Activated naive CD8-positive, alpha-beta T cell (primary cell): ENCODE results near the gene KRTAP2-3.
"Not testable (repeated sequence)": the region's sequence is repeated elsewhere in the genome, so short reads cannot be mapped to it uniquely, and the experiment has no call there.

Experiments used
- H3K27ac Mint-ChIP-seq: one replicate; pipeline ENCODE4 v1.8.0; 2021; ENCODE audit warnings: mixed read lengths
- H3K27me3 Mint-ChIP-seq: one replicate; pipeline ENCODE4 v1.8.0; 2021; ENCODE audit warnings: mixed read lengths
- H3K36me3 Mint-ChIP-seq: one replicate; pipeline ENCODE4 v1.8.0; 2021; ENCODE audit warnings: mixed read lengths
- H3K4me1 Mint-ChIP-seq: one replicate; pipeline ENCODE4 v1.8.0; 2021; ENCODE audit warnings: low read depth, mixed read lengths
- H3K4me3 Mint-ChIP-seq: one replicate; pipeline ENCODE4 v1.8.0; 2021; ENCODE audit warnings: mild to moderate bottlenecking, mixed read lengths
- H3K9me3 Mint-ChIP-seq: one replicate; pipeline ENCODE4 v1.8.0; 2021; ENCODE audit warnings: low read depth, mixed read lengths

The KRTAP2-3 gene

DNA sequence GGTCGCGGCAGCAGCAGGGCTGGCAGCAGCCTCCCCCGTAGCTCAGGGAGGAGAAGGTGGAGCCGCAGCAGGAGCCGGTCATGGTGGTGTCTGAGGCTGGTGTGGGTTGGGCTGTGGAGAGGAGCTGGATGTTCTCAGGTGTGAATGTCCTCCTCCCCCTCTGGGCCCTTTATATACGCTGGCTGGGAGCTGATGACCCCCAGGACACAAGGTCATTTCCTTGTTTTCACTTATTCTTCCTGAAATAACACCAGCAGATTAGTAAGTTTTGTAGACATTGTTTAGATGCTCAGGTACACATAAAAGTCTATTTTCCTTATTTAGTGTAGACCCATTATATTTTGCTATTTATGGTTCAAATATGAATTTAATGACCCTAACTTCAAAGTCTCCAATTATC lies 4.8 kb downstream of the KRTAP2-3 start, which contains the start of gene KRTAP2-2:
TSS of gene KRTAP2-2 (minus strand) at position 101 of the 400 bp plus-strand sequence. CDS start at position 82, 19 bp downstream.
- H3K27ac Mint-ChIP-seq, H3K4me3 Mint-ChIP-seq, H3K9me3 Mint-ChIP-seq, H3K4me1 Mint-ChIP-seq, H3K36me3 Mint-ChIP-seq: not testable (repeated sequence)
- peaks cover 16% of the 10 kb centered on the region for H3K27me3 Mint-ChIP-seq

- peaks cover 14% of the 10 kb centered on the region for H3K27me3 Mint-ChIP-seq
- H3K27ac Mint-ChIP-seq, H3K4me3 Mint-ChIP-seq, H3K9me3 Mint-ChIP-seq, H3K4me1 Mint-ChIP-seq, H3K36me3 Mint-ChIP-seq: not testable (repeated sequence)
Observed at GRCh38 chr17:41054556-41054955, 5.4 kb downstream of the KRTAP2-3 start.

DNA sequence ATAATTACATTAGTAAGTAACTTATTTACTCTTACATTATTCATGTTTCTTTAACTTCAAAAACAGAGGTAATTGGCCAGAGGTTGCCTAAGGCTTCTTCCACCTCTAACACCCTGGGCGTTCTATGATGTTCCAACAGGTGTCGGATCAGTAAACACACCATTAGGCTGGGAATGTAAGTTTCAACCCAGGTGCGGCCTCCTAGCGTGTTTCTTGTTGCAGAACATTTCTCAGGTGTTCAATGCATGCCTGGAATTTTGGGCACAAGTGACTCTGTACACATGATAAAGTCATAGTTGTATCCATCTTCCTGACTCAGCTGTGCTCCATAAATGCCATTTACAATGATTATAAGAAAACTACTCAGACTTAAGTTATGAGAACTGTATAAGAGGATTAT lies 5.9 kb downstream of the KRTAP2-3 start:
- no peak overlapping the region for H3K27ac Mint-ChIP-seq
- H3K36me3 Mint-ChIP-seq: no peaks in the 10 kb centered on the region
- no peaks in the 10 kb centered on the region for H3K9me3 Mint-ChIP-seq

GRCh38 chr17:41052566-41052965 lies 7.3 kb downstream of the KRTAP2-3 start:
- no peaks in the 10 kb centered on the region for H3K9me3 Mint-ChIP-seq
- H3K36me3 Mint-ChIP-seq: no peaks in the 10 kb centered on the region
- H3K4me3 Mint-ChIP-seq: no peak overlapping the region
- H3K27me3 Mint-ChIP-seq: peaks cover 10% of the 10 kb centered on the region
- no peaks in the 10 kb centered on the region for H3K4me1 Mint-ChIP-seq
- no peak overlapping the region for H3K27ac Mint-ChIP-seq

More for the DNA sequence above, 5.9 kb downstream of the KRTAP2-3 start:
- Mint-ChIP-seq H3K4me3 (no peak overlapping the region), H3K4me1 (no peaks in the 10 kb centered on the region), H3K27me3 (peaks cover 11% of the 10 kb centered on the region)

GRCh38 chr17:41049110-41049509 lies 10.8 kb downstream of the KRTAP2-3 start:
- H3K9me3 Mint-ChIP-seq: no peaks in the 10 kb centered on the region
- H3K4me3 Mint-ChIP-seq: no peak overlapping the region
- peaks cover 13% of the 10 kb centered on the region for H3K27me3 Mint-ChIP-seq
- H3K36me3 Mint-ChIP-seq: no peaks in the 10 kb centered on the region
- H3K27ac Mint-ChIP-seq: no peak overlapping the region
- peaks cover 2% of the 10 kb centered on the region for H3K4me1 Mint-ChIP-seq

DNA sequence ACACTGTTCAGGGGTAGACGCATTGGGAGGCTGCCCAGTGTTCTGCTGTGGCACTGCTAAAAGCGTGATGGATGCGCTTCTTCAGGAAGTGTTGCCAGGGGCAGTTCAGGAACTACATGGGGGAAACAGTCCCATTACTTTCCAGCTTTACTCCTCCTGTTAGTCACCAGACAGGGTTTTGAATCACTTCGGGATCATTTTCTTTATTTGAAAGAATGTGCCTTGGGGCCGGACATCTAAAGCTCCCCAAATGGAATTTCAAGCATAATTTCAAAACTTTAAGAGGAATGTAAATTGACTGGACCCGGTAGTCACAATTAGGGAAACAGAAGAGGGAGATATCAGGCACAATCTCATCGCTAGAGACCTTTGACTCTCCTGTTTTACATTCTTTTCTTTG lies 11.5 kb downstream of the KRTAP2-3 start:
- H3K4me3 Mint-ChIP-seq: no peak overlapping the region
- no peak overlapping the region for H3K27ac Mint-ChIP-seq

DNA sequence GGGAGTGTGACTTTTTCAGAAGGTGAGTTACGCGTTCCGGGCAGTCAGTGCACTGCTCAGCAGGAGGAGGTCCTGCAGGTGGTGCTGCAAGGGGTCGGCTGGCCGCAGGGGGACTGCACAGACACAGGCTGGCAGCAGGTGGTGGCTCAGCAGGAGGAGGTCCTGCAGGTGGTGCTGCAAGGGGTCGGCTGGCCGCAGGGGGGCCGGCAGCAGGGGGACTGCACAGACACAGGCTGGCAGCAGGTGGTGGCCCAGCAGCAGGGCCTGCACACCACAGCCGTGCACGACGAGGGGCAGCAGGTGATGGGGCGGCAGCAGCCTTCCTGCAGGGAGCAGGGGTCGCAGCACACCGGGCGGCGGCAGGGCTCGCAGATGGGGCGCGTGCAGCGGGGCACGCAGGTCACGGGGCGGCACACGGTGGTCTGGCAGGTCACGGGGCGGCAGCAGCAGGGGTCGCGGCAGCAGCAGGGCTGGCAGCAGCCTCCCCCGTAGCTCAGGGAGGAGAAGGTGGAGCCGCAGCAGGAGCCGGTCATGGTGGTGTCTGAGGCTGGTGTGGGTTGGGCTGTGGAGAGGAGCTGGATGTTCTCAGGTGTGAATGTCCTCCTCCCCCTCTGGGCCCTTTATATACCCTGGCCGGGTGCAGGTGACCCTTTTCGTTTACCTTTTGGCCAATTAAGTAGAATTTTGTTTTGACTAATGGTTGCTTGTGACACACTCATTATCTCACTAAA lies 13.0 kb downstream of the KRTAP2-3 start, which contains the start of gene KRTAP2-1:
TSS of gene KRTAP2-1 (minus strand) at position 582 of the 731 bp plus-strand sequence. CDS start at position 533, 49 bp downstream.
- peaks cover 13% of the 10 kb centered on the region for H3K27me3 Mint-ChIP-seq
- not testable (repeated sequence) for H3K27ac Mint-ChIP-seq, H3K36me3 Mint-ChIP-seq, H3K4me3 Mint-ChIP-seq, H3K4me1 Mint-ChIP-seq, H3K9me3 Mint-ChIP-seq

More for the DNA sequence above, 11.5 kb downstream of the KRTAP2-3 start:
- peaks cover 13% of the 10 kb centered on the region for H3K27me3 Mint-ChIP-seq
- peaks cover 4% of the 10 kb centered on the region for H3K9me3 Mint-ChIP-seq
- no peaks in the 10 kb centered on the region for H3K36me3 Mint-ChIP-seq
- H3K4me1 Mint-ChIP-seq: peaks cover 2% of the 10 kb centered on the region

GRCh38 chr17:41042953-41043352 lies 17.0 kb downstream of the KRTAP2-3 start:
- Mint-ChIP-seq H3K36me3 (no peaks in the 10 kb centered on the region), H3K4me3 (no peak overlapping the region), H3K27me3 (peaks cover 12% of the 10 kb centered on the region), H3K27ac (no peak overlapping the region), H3K4me1 (peaks cover 2% of the 10 kb centered on the region), H3K9me3 (peaks cover 6% of the 10 kb centered on the region)

- H3K27me3 Mint-ChIP-seq: peaks cover 11% of the 10 kb centered on the region
- not testable (repeated sequence) for H3K4me1 Mint-ChIP-seq, H3K9me3 Mint-ChIP-seq, H3K36me3 Mint-ChIP-seq, H3K4me3 Mint-ChIP-seq, H3K27ac Mint-ChIP-seq
Observed at GRCh38 chr17:41040783-41041571, 18.9 kb downstream of the KRTAP2-3 start, which contains the start of gene KRTAP1-1. KRTAP1-1 (minus strand) TSS chr17:41041450; CDS start chr17:41041397, 53 bp downstream.

GRCh38 chr17:41037853-41038350 lies 22.0 kb downstream of the KRTAP2-3 start:
- Mint-ChIP-seq H3K27me3 (peaks cover 5% of the 10 kb centered on the region), H3K4me1 (no peaks in the 10 kb centered on the region), H3K36me3 (no peaks in the 10 kb centered on the region), H3K4me3 (no peak overlapping the region), H3K27ac (no peak overlapping the region), H3K9me3 (no peaks in the 10 kb centered on the region)

DNA sequence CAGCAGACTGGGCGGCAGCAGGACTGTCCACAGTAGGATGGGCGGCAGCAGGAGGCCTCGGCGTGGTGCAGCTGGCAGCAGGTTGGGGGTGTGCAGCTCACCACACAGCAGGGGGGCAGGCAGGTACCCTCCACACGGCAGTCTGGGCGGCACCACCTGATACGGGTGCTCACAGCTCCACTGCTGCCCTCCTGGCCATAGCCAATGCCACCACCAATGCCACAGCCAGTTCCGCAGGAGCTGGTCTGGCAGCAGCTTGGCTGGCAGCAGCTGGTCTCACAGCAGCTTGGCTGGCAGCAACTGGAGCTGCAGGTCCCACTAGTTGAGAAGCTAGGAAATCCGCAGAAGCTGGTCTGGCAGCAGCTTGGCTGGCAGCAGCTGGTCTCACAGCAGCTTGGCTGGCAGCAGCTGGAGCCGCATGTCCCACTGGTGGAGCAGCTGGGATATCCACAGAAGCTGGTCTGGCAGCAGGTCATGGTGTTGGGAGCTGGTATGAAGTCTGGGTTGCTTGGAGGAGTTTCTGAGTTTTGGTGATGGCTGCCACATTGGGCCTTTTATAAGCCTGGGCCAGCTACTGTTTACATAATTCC lies 25.5 kb downstream of the KRTAP2-3 start, which contains the start of gene KRTAP1-3:
TSS of gene KRTAP1-3 (minus strand) at position 529 of the 590 bp plus-strand sequence. CDS start at position 476, 53 bp downstream.
- not testable (repeated sequence) for H3K36me3 Mint-ChIP-seq, H3K9me3 Mint-ChIP-seq, H3K27me3 Mint-ChIP-seq, H3K27ac Mint-ChIP-seq, H3K4me1 Mint-ChIP-seq, H3K4me3 Mint-ChIP-seq

DNA sequence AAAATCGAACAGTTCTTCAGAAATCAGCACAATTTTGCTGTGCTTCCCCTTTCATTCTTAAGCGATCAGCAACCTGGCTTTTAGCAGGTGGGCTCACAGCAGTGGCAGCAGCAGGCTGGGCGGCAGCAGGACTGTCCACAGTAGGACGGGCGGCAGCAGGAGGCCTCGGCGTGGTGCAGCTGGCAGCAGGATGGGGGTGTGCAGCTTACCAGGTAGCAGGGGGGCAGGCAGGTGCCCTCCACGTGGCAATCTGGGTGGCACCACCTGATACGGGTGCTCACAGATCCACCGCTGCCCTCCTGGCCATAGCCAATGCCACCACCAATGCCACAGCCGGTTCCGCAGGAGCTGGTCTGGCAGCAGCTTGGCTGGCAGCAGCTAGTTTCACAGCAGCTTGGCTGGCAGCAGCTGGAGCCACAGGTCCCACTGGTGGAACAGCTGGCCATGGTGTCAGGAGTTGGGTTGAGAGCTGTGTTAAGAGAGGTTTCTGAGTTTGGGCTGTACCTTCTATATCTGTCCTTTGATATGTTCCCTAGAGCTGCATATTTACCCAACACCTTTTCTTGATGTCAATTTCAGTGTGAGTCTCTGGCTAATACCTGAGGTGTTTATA lies 30.2 kb downstream of the KRTAP2-3 start, which contains the start of gene KRTAP1-4:
TSS of gene KRTAP1-4 (minus strand) at position 563 of the 613 bp plus-strand sequence. CDS start at position 446, 117 bp downstream.
- Mint-ChIP-seq H3K27ac (no peak within 1 kb of the TSS), H3K4me3 (no peak within 1 kb of the TSS), H3K9me3 (no peaks in the 10 kb centered on the region), H3K36me3 (no peaks in the 10 kb centered on the region), H3K4me1 (peaks cover 6% of the 10 kb centered on the region), H3K27me3 (peaks cover 7% of the 10 kb centered on the region)

- no peak within 1 kb of the TSS for H3K27ac Mint-ChIP-seq
- peaks cover 3% of the 10 kb centered on the region for H3K36me3 Mint-ChIP-seq
- H3K9me3 Mint-ChIP-seq: no peaks in the 10 kb centered on the region
- peaks cover 9% of the 10 kb centered on the region for H3K27me3 Mint-ChIP-seq
- no peak within 1 kb of the TSS for H3K4me3 Mint-ChIP-seq
- peaks cover 11% of the 10 kb centered on the region for H3K4me1 Mint-ChIP-seq
Observed at GRCh38 chr17:41026715-41027471, 33.0 kb downstream of the KRTAP2-3 start, which contains the start of gene KRTAP1-5. KRTAP1-5 (minus strand) TSS chr17:41027208; CDS start chr17:41027155, 53 bp downstream.

DNA sequence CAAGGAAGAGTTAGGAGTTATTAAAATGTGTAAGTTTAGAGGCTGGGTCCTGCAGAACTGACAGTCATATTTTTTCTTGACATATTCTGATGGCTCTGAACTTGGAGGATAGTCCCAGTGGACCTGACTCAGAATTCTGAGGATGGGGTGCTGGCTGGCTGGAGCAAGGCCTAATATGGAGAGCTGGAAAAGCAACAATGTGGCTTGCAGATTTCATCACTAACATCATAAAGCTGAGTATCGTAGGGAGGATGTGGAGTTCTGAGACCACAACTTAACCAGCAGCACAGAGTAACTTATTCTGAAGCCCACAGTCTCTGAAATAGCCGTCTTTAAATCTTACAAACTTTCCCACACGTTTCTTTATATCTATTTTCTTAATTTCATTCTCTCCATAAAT lies 35.2 kb downstream of the KRTAP2-3 start:
- Mint-ChIP-seq H3K36me3 (peaks cover 3% of the 10 kb centered on the region), H3K27me3 (peaks cover 9% of the 10 kb centered on the region), H3K9me3 (no peaks in the 10 kb centered on the region), H3K4me1 (peaks cover 11% of the 10 kb centered on the region), H3K27ac (no peak overlapping the region), H3K4me3 (no peak overlapping the region)
